Smooth muscle cell (in vitro differentiated cells): ENCODE data around the gene GAS6. TPM values are rescaled to one million over a fixed set of nuclear protein-coding genes. Genes with fewer than 3 reads are reported as not detected.

ENCODE experiments used
- DNase-seq: peaks from one replicate; lab custom pipeline; 2025; ENCODE audit not compliant: unreplicated experiment; lab: John Stamatoyannopoulos, UW
- H2AFZ ChIP-seq: fragments of 200-600 bp; sonication (generic); 2 replicates; pipeline ENCODE4 v1.6.0; 2016; ENCODE audit warnings: antibody characterized with exemption, low read depth, mild to moderate bottlenecking
- H3F3A ChIP-seq: fragments of 200-600 bp; sonication (generic); 2 replicates; pipeline ENCODE4 v1.6.0; 2017; ENCODE audit warnings: antibody characterized with exemption, low read depth
- H3K27ac ChIP-seq: fragments of 200-600 bp; sonication (generic); 2 replicates; pipeline ENCODE4 v1.5.1; 2016; ENCODE audit warnings: low read depth, mild to moderate bottlenecking
- H3K27me3 ChIP-seq: fragments of 200-600 bp; sonication (generic); 2 replicates; pipeline ENCODE4 v1.6.1; 2016; ENCODE audit warnings: low read depth, mild to moderate bottlenecking
- H3K36me3 ChIP-seq: fragments of 200-600 bp; sonication (generic); 2 replicates; pipeline ENCODE4 v1.5.1; 2016; ENCODE audit warnings: low read depth
- H3K4me1 ChIP-seq: fragments of 200-600 bp; sonication (generic); 2 replicates; pipeline ENCODE4 v1.5.1; 2016; ENCODE audit warnings: low read depth
- H3K4me2 ChIP-seq: fragments of 200-600 bp; sonication (generic); 2 replicates; pipeline ENCODE4 v1.6.0; 2016; ENCODE audit warnings: mild to moderate bottlenecking
- H3K4me3 ChIP-seq: fragments of 200-600 bp; sonication (generic); 2 replicates; pipeline ENCODE4 v1.5.1; 2016; ENCODE audit warnings: mild to moderate bottlenecking
- H3K79me2 ChIP-seq: fragments of 200-600 bp; sonication (generic); 2 replicates; pipeline ENCODE4 v1.6.0; 2016; ENCODE audit warnings: low read depth, mild to moderate bottlenecking
- H3K9ac ChIP-seq: fragments of 200-600 bp; sonication (generic); 2 replicates; pipeline ENCODE4 v1.6.0; 2016; ENCODE audit warnings: low read depth
- H3K9me3 ChIP-seq: fragments of 200-600 bp; sonication (generic); replicated peaks from 2 replicates; pipeline ENCODE4 v1.5.1; 2016; ENCODE audit warnings: low read depth
- H4K20me1 ChIP-seq: fragments of 200-600 bp; sonication (generic); 2 replicates; pipeline ENCODE4 v1.6.0; 2016; ENCODE audit warnings: low read depth
- WGBS: methylation state at CpG from one replicate; pipeline ENCODE4 v1.1.7; 2016; ENCODE audit warnings: low lambda C conversion rate; 5-methylcytosine and 5-hydroxymethylcytosine counted together
- polyA plus RNA-seq: library from polyadenylated mRNA; unstranded; fragments of >200 nt; fragmentation: Nextera tagmentation; extraction: Ambion mirVana; gene quantifications from 2 replicates; pipeline ENCODE4 v1.2.1, GENCODE V29; 2016
- total RNA-seq: library from RNA; depleted of rRNA; stranded (reverse); fragments of >200 nt; gene quantifications from 2 replicates; pipeline ENCODE4 v1.2.3, GENCODE V29; 2014
- TF ChIP-seq, protein P1 (sequence below): fragments of 200-600 bp; sonication (generic); IDR thresholded peaks from 2 replicates; pipeline ENCODE4 v1.5.1; 2017; ENCODE audit warnings: borderline replicate concordance, mild to moderate bottlenecking, antibody characterized with exemption; ENCODE audit not compliant: insufficient read depth, poor library complexity, severe bottlenecking

The GAS6 gene
- total and polyA plus RNA-seq, 2 experiments from 2014 or later: 21.7 to 45.2 TPM

DNA sequence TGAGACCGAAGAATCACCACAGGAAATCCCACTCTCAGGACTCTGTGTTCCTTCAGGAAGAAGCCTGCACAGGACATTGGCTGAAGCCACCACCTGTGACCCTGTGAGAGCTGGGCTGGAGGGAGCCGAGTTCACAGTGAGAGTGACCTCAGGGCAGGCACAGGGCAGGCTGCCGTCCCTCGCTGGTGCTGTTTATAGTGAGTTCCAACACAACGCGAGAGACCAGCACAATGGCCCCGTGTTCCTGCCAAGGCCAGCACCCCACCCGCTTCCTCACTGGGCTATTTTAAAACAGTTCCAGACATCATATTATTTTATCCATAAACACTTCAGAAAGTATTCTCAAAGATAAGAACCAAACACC is 18.4 kb upstream of the GAS6 start:
- Histone ChIP-seq H3F3A (no peaks in the 10 kb centered on the region), H3K9ac (no peak overlapping the region), H3K9me3 (no peaks in the 10 kb centered on the region), H3K4me2 (no peak overlapping the region), H3K36me3 (no peaks in the 10 kb centered on the region), H2AFZ (no peak overlapping the region), H3K27ac (no peak overlapping the region), H4K20me1 (no peaks in the 10 kb centered on the region), H3K4me1 (no peaks in the 10 kb centered on the region), H3K27me3 (no peaks in the 10 kb centered on the region), H3K4me3 (no peak overlapping the region), H3K79me2 (no peaks in the 10 kb centered on the region)
- DNase-seq: no peak
- TF ChIP-seq, protein P1, sequence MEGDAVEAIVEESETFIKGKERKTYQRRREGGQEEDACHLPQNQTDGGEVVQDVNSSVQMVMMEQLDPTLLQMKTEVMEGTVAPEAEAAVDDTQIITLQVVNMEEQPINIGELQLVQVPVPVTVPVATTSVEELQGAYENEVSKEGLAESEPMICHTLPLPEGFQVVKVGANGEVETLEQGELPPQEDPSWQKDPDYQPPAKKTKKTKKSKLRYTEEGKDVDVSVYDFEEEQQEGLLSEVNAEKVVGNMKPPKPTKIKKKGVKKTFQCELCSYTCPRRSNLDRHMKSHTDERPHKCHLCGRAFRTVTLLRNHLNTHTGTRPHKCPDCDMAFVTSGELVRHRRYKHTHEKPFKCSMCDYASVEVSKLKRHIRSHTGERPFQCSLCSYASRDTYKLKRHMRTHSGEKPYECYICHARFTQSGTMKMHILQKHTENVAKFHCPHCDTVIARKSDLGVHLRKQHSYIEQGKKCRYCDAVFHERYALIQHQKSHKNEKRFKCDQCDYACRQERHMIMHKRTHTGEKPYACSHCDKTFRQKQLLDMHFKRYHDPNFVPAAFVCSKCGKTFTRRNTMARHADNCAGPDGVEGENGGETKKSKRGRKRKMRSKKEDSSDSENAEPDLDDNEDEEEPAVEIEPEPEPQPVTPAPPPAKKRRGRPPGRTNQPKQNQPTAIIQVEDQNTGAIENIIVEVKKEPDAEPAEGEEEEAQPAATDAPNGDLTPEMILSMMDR: no peak
- 90% methylated on average over 8 of the region's 8 CpGs for WGBS

DNA sequence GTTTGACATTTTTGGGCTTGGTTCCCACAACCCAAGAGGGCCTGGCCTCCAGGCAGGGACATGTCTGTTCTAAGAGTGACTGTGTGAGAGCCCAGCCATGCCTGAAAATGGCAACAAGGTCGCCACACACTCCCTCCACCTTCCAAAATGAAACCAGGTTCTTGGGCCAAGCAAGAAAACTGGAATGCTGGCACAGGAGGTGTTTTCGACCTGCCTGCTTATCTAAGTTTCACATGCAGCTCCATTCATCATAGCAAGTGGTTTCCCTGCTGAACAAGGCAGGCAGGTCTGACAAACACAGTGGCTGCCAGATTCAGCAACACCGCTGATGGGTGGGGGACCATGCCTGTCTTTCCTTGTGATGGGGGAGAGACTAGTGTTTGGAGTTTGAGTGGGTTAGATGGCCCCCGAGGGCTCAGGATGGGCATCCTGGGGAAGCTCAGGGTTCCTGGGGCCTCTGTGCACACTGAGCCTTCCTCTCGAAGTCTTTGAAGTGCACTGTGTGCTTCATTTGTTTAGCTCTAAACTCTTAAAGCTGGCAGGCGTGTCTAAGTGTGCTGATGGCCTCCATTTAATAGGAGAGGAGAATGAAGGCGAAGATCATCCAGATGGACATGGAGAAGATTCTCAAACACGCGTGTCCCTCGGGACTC is 17.9 kb upstream of the GAS6 start:
- Histone ChIP-seq H4K20me1 (no peaks in the 10 kb centered on the region), H3K4me1 (no peaks in the 10 kb centered on the region), H3K9me3 (no peaks in the 10 kb centered on the region), H3F3A (no peaks in the 10 kb centered on the region), H3K4me2 (no peak overlapping the region), H3K27ac (no peak overlapping the region), H3K36me3 (no peaks in the 10 kb centered on the region), H2AFZ (no peak overlapping the region), H3K9ac (no peak overlapping the region), H3K27me3 (no peaks in the 10 kb centered on the region), H3K79me2 (no peaks in the 10 kb centered on the region), H3K4me3 (no peak overlapping the region)
- WGBS: 88% methylated on average over 10 of the region's 10 CpGs
- TF ChIP-seq, protein P1: no peak
- DNase-seq: no peak

DNA sequence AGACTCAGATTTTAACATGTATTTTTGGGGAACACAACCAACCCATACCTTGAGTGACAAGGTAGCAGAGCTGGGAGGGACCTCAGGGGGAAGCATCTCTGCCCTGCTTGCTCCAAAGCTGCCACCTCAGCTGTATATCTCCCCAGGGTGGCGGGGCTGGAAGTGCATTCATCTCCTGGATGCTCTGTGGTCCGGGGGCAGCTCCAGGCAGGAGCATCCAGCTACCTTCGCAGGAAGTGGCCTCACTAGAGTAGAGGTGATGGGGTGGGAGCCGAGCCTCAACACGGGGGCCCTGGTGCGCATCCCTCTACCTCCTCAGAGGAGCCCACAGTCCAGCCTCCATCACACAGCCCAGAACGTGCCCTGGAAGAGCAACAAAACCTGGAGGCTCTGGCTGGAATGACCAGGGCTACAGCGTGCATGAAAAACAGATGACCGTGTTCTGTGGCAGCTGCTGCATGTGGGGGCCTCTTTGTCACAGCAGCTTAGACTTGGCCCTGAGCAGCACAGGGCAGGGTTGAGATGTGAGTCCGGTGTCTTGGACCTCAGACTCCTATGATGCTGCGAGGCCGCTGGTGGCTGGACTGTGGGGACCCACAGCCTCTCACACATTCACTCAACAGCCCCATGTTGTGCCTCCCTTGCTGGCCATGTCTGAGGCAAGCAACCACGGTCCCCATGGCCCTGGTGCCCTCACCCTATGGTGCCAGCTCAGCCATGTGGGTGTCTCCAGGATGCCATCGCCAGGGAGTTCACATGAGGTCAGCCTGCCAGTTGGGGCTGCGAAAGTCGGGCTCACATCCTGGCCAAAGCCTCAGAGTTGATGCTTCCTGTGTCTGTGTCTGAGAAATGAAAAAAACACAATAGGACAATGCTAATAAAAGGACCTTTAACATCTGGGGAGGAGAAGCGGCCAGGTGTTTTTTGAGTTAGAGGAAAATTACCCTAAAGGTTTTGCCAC is 17.1 kb upstream of the GAS6 start:
- H3K9ac ChIP-seq: no peak overlapping the region
- no peaks in the 10 kb centered on the region for H3K27me3 ChIP-seq
- no peak overlapping the region for H3K4me2 ChIP-seq
- no peaks in the 10 kb centered on the region for H3K9me3 ChIP-seq
- no peaks in the 10 kb centered on the region for H4K20me1 ChIP-seq
- WGBS: 92% methylated on average over 17 of the region's 17 CpGs
- DNase-seq: no peak
- H3K4me3 ChIP-seq: no peak overlapping the region
- no peak overlapping the region for H3K27ac ChIP-seq
- H3K4me1 ChIP-seq: no peaks in the 10 kb centered on the region
- H2AFZ ChIP-seq: no peak overlapping the region
- TF ChIP-seq, protein P1: no peak
- H3K79me2 ChIP-seq: no peaks in the 10 kb centered on the region
- no peaks in the 10 kb centered on the region for H3F3A ChIP-seq
- no peaks in the 10 kb centered on the region for H3K36me3 ChIP-seq
